ENCODE measurements around the gene GNB1.

DNA sequence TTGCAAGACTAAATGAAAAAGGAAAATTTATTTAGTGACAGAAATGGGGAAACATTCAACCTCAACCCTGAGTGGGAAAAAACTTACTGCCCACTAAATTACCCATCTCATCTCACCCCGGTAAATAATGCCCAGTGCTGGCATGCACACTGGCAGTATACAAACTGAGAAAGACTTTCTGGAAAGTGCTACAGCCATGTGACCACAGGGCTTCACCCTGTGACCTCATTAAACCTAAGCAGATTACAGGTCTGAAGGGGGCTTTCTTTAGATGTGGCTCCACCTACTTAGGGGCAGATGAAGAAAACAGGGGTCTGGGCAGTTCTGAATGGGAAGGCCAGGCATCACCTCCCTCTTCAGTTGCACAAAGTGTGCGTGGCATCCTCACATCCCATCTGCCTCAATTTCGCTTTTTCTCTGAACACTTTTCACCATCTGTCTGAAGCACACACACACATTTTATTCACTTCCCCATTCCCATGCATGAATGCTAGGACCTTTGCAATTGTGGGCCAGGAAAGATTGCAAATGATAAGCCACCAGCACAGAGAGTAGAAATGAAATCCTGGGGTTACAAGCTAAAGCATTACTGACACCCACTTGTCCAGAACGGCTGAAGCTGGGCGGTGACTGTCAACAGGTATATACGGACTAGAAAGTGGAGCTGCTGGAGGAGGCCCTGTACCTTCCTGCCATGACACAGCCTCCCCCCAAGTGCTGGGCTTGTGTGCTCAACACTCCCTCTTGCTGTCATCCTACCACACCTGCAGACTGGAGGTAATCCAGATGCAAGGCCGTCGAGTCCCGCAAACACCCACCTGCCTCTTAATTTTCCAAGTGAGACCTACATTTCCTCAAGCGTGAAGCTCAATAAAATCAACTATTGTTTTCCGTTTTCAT is 115.3 kb downstream of the GNB1 start:
- TF ChIP-seq, protein P1, sequence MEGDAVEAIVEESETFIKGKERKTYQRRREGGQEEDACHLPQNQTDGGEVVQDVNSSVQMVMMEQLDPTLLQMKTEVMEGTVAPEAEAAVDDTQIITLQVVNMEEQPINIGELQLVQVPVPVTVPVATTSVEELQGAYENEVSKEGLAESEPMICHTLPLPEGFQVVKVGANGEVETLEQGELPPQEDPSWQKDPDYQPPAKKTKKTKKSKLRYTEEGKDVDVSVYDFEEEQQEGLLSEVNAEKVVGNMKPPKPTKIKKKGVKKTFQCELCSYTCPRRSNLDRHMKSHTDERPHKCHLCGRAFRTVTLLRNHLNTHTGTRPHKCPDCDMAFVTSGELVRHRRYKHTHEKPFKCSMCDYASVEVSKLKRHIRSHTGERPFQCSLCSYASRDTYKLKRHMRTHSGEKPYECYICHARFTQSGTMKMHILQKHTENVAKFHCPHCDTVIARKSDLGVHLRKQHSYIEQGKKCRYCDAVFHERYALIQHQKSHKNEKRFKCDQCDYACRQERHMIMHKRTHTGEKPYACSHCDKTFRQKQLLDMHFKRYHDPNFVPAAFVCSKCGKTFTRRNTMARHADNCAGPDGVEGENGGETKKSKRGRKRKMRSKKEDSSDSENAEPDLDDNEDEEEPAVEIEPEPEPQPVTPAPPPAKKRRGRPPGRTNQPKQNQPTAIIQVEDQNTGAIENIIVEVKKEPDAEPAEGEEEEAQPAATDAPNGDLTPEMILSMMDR (conservative IDR thresholded peaks at IDR 0.05; ENCODE audit: low read depth, low read length) = no peak
- no peak for TF ChIP-seq EZH2 (IDR thresholded peaks at IDR 0.05; ENCODE audit: borderline replicate concordance, low read depth, low read length, poor library complexity, severe bottlenecking)
